OCI-LY3 (cell line): ENCODE results near the gene PTPRC.

Experiments
- CTCF ChIP-seq: fragments of 200-600, 300-600 bp; sonication (generic); IDR thresholded peaks from 2 replicates; pipeline ENCODE4 v1.5.1; 2014; ENCODE audit warnings: antibody characterized with exemption, low read length, low read depth
- EZH2phosphoT487 ChIP-seq: fragments of 200-600 bp; shearing (Covaris generic); IDR thresholded peaks from 2 replicates; pipeline ENCODE4 v1.6.1; 2018; ENCODE audit warnings: antibody characterized with exemption, mixed run types, low read depth

- TF ChIP-seq CTCF, result no peak
- no peak for TF ChIP-seq EZH2phosphoT487
Observed at GRCh38 chr1:198637916-198638437, 863 bp upstream of the PTPRC start.
